ENCODE data around the gene ACP6.

DNA sequence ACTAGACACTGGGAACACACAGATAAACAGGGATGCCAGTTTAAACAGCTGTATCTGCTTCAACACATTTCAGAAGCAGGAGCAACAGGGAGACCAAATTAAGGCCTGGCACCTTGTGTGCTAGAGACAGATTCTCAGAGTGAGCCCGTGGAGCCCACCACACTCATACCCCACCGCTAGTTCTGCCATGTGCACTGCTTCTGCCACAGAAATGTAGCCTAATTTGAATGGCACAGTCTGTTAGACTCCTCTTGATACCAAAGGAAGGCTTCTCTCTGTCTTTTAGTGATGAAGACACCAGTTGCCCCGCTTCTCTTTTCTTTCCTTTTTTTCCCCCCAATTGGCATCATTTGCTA lies 29.3 kb upstream of the ACP6 start:
- TF ChIP-seq, protein P1, sequence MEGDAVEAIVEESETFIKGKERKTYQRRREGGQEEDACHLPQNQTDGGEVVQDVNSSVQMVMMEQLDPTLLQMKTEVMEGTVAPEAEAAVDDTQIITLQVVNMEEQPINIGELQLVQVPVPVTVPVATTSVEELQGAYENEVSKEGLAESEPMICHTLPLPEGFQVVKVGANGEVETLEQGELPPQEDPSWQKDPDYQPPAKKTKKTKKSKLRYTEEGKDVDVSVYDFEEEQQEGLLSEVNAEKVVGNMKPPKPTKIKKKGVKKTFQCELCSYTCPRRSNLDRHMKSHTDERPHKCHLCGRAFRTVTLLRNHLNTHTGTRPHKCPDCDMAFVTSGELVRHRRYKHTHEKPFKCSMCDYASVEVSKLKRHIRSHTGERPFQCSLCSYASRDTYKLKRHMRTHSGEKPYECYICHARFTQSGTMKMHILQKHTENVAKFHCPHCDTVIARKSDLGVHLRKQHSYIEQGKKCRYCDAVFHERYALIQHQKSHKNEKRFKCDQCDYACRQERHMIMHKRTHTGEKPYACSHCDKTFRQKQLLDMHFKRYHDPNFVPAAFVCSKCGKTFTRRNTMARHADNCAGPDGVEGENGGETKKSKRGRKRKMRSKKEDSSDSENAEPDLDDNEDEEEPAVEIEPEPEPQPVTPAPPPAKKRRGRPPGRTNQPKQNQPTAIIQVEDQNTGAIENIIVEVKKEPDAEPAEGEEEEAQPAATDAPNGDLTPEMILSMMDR (IDR thresholded peaks at IDR 0.05), result no peak
- TF ChIP-seq SIN3A (IDR thresholded peaks at IDR 0.05; ENCODE audit: borderline replicate concordance, insufficient read depth, low read depth, low read length) (no peak), POLR2AphosphoS5 (IDR thresholded peaks at IDR 0.05; ENCODE audit: low read depth, low read length) (no peak), TCF7L2 (IDR thresholded peaks at IDR 0.05; ENCODE audit: low read depth, low read length) (no peak)
- TF ChIP-seq, protein P2, sequence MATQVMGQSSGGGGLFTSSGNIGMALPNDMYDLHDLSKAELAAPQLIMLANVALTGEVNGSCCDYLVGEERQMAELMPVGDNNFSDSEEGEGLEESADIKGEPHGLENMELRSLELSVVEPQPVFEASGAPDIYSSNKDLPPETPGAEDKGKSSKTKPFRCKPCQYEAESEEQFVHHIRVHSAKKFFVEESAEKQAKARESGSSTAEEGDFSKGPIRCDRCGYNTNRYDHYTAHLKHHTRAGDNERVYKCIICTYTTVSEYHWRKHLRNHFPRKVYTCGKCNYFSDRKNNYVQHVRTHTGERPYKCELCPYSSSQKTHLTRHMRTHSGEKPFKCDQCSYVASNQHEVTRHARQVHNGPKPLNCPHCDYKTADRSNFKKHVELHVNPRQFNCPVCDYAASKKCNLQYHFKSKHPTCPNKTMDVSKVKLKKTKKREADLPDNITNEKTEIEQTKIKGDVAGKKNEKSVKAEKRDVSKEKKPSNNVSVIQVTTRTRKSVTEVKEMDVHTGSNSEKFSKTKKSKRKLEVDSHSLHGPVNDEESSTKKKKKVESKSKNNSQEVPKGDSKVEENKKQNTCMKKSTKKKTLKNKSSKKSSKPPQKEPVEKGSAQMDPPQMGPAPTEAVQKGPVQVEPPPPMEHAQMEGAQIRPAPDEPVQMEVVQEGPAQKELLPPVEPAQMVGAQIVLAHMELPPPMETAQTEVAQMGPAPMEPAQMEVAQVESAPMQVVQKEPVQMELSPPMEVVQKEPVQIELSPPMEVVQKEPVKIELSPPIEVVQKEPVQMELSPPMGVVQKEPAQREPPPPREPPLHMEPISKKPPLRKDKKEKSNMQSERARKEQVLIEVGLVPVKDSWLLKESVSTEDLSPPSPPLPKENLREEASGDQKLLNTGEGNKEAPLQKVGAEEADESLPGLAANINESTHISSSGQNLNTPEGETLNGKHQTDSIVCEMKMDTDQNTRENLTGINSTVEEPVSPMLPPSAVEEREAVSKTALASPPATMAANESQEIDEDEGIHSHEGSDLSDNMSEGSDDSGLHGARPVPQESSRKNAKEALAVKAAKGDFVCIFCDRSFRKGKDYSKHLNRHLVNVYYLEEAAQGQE (IDR thresholded peaks at IDR 0.05; ENCODE audit: insufficient read depth in 1 of 2, low read depth in 2 of 2, low read length in 1 of 2), result no peak

Data from Panc1 (cell line).